Neural progenitor cell (in vitro differentiated cells): ENCODE results near the gene USP44. TPM values are rescaled to one million over a fixed set of nuclear protein-coding genes. Genes with fewer than 3 reads are reported as not detected.

Experiments used
- DNase-seq: peaks from one replicate; pipeline ENCODE4 v3.0.0-alpha.2; 2016; ENCODE audit warnings: low spot score
- H2AFZ ChIP-seq: fragments of 200-600 bp; sonication (generic); replicated peaks from 2 replicates; pipeline ENCODE4 v1.6.1; 2016; ENCODE audit warnings: antibody characterized with exemption
- H3F3A ChIP-seq: fragments of 200-600 bp; sonication (generic); 2 replicates; pipeline ENCODE4 v1.6.1; 2016; ENCODE audit warnings: antibody characterized with exemption, low read depth
- H3K27ac ChIP-seq: fragments of 200-600 bp; sonication (generic); 2 replicates; pipeline ENCODE4 v1.5.1; 2016; ENCODE audit warnings: mild to moderate bottlenecking
- H3K27me3 ChIP-seq: fragments of 200-600 bp; sonication (generic); 2 replicates; pipeline ENCODE4 v1.6.1; 2016; ENCODE audit warnings: mild to moderate bottlenecking, moderate library complexity
- H3K36me3 ChIP-seq: fragments of 200-600 bp; sonication (generic); 2 replicates; pipeline ENCODE4 v1.5.1; 2016
- H3K4me1 ChIP-seq: fragments of 200-600 bp; sonication (generic); 2 replicates; pipeline ENCODE4 v1.6.1; 2016; ENCODE audit warnings: mixed run types
- H3K4me2 ChIP-seq: fragments of 200-600 bp; sonication (generic); 2 replicates; pipeline ENCODE4 v1.6.1; 2016
- H3K4me3 ChIP-seq: fragments of 200-600 bp; sonication (generic); 2 replicates; pipeline ENCODE4 v1.5.1; 2016
- H3K79me2 ChIP-seq: fragments of 200-600 bp; sonication (generic); 2 replicates; pipeline ENCODE4 v1.6.1; 2016; ENCODE audit warnings: low read depth
- H3K9ac ChIP-seq: fragments of 200-600 bp; sonication (generic); 2 replicates; pipeline ENCODE4 v1.6.1; 2016
- H3K9me3 ChIP-seq: fragments of 200-600 bp; sonication (generic); 2 replicates; pipeline ENCODE4 v1.5.1; 2016; ENCODE audit warnings: low read depth
- H4K20me1 ChIP-seq: fragments of 200-600 bp; sonication (generic); 2 replicates; pipeline ENCODE4 v1.6.1; 2016; ENCODE audit warnings: low read depth
- H3K27ac Mint-ChIP-seq: 3 replicates; pipeline ENCODE4 v1.8.0; 2021; ENCODE audit warnings: mixed read lengths
- H3K27me3 Mint-ChIP-seq: 2 replicates; pipeline ENCODE4 v1.8.0; 2022; ENCODE audit warnings: low read depth, mild to moderate bottlenecking, inconsistent platforms, moderate library complexity, mixed read lengths; ENCODE audit not compliant: insufficient read depth
- H3K36me3 Mint-ChIP-seq: 3 replicates; pipeline ENCODE4 v1.8.0; 2021; ENCODE audit warnings: mixed read lengths
- H3K4me1 Mint-ChIP-seq: 3 replicates; pipeline ENCODE4 v1.8.0; 2021; ENCODE audit warnings: mixed read lengths
- H3K4me3 Mint-ChIP-seq: 3 replicates; pipeline ENCODE4 v1.8.0; 2021; ENCODE audit warnings: mild to moderate bottlenecking, moderate library complexity, mixed read lengths
- H3K9me3 Mint-ChIP-seq: 3 replicates; pipeline ENCODE4 v1.8.0; 2020; ENCODE audit warnings: mixed read lengths
- EZH2 ChIP-seq: fragments of 200-600 bp; sonication (generic); IDR thresholded peaks from 2 replicates; pipeline ENCODE4 v1.6.1; 2017; ENCODE audit warnings: antibody characterized with exemption, mild to moderate bottlenecking, moderate library complexity
- EZH2phosphoT487 ChIP-seq: fragments of 200-600 bp; sonication (generic); IDR thresholded peaks from 2 replicates; pipeline ENCODE4 v1.6.1; 2017; ENCODE audit warnings: antibody characterized with exemption
- total RNA-seq: library from RNA; depleted of rRNA; stranded (reverse); fragments of >200 nt; gene quantifications from 2 replicates; pipeline ENCODE4 v1.2.3, GENCODE V29; 2015; ENCODE audit warnings: low replicate concordance
- TF ChIP-seq, protein P1 (sequence below): fragments of 200-600 bp; sonication (generic); IDR thresholded peaks from 2 replicates; pipeline ENCODE4 v1.5.1; 2017; ENCODE audit warnings: antibody characterized with exemption, mild to moderate bottlenecking

Gene USP44
- total RNA-seq, 1 donor from 2014 or later = 79.4 TPM

DNA sequence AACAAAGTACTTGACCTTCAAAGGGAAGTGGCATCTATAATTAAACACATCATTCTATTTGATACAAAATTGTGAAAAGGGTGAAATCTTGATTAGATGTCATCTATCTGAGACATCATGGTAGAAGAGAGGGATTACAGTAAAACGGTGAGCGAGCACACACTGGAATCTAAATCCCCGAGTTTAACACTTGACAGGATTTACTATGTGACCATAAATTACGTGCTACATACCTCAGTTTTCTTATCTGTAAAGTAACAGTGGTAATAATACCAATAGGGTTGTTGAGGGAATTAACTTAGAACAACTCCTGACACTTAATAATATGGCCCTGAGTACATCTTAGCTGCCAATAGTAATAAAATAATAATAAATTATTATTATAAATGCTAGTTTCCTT lies 13.3 kb downstream of the USP44 start:
- H3K27me3 Mint-ChIP-seq = no peaks in the 10 kb centered on the region

DNA sequence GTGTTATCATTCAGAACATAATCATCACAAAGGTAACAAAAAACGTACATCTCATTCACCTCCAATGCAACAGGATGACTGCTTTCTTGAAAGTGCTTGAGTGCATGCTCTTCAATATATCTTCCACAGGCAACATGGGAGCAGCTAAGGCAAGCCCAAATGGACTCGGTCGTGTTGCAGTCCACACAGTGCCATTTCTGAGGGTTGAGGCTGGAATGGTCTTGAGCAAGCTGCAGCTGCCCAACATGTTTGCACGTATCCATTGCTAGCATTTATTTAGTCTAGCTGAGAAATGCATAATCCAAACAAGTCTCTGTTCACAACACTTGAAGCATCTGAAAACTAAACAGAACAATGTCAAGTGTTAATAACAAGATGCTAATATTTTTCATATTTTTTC lies 17.3 kb downstream of the USP44 start:
- Histone ChIP-seq H3K36me3 (peaks cover 18% of the 10 kb centered on the region), H2AFZ (no peak overlapping the region), H3F3A (peaks cover 9% of the 10 kb centered on the region), H3K9me3 (no peaks in the 10 kb centered on the region), H3K27me3 (no peaks in the 10 kb centered on the region), H3K79me2 (peaks cover 97% of the 10 kb centered on the region), H3K9ac (no peak overlapping the region), H3K4me2 (no peak overlapping the region), H3K4me3 (no peak overlapping the region), H3K4me1 (peaks cover 10% of the 10 kb centered on the region), H4K20me1 (peaks cover 29% of the 10 kb centered on the region), H3K27ac (no peak overlapping the region)
- Mint-ChIP-seq H3K4me3 (no peak overlapping the region), H3K36me3 (peaks cover 8% of the 10 kb centered on the region), H3K4me1 (peaks cover 14% of the 10 kb centered on the region), H3K9me3 (no peaks in the 10 kb centered on the region), H3K27me3 (no peaks in the 10 kb centered on the region), H3K27ac (no peak overlapping the region)
- TF ChIP-seq, protein P1, sequence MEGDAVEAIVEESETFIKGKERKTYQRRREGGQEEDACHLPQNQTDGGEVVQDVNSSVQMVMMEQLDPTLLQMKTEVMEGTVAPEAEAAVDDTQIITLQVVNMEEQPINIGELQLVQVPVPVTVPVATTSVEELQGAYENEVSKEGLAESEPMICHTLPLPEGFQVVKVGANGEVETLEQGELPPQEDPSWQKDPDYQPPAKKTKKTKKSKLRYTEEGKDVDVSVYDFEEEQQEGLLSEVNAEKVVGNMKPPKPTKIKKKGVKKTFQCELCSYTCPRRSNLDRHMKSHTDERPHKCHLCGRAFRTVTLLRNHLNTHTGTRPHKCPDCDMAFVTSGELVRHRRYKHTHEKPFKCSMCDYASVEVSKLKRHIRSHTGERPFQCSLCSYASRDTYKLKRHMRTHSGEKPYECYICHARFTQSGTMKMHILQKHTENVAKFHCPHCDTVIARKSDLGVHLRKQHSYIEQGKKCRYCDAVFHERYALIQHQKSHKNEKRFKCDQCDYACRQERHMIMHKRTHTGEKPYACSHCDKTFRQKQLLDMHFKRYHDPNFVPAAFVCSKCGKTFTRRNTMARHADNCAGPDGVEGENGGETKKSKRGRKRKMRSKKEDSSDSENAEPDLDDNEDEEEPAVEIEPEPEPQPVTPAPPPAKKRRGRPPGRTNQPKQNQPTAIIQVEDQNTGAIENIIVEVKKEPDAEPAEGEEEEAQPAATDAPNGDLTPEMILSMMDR = no peak
- TF ChIP-seq EZH2phosphoT487 (no peak), EZH2 (no peak)
- no peak for DNase-seq

More for the DNA sequence above, 13.3 kb downstream of the USP44 start:
- Histone ChIP-seq H3K4me2 (no peak overlapping the region), H3K9ac (no peak overlapping the region), H3F3A (peaks cover 20% of the 10 kb centered on the region), H2AFZ (no peak overlapping the region), H3K9me3 (no peaks in the 10 kb centered on the region), H3K27me3 (no peaks in the 10 kb centered on the region), H3K4me1 (peaks cover 11% of the 10 kb centered on the region), H3K36me3 (no peaks in the 10 kb centered on the region), H3K4me3 (no peak overlapping the region), H3K79me2 (peaks cover 97% of the 10 kb centered on the region), H3K27ac (no peak overlapping the region), H4K20me1 (peaks cover 25% of the 10 kb centered on the region)
- H3K4me1 Mint-ChIP-seq = peaks cover 15% of the 10 kb centered on the region
- H3K4me3 Mint-ChIP-seq = no peak overlapping the region
- H3K36me3 Mint-ChIP-seq = peaks cover 3% of the 10 kb centered on the region
- TF ChIP-seq, protein P1 = no peak
- TF ChIP-seq EZH2phosphoT487 (no peak), EZH2 (no peak)
- no peaks in the 10 kb centered on the region for H3K9me3 Mint-ChIP-seq
- H3K27ac Mint-ChIP-seq = no peak overlapping the region
- DNase-seq = no peak

DNA sequence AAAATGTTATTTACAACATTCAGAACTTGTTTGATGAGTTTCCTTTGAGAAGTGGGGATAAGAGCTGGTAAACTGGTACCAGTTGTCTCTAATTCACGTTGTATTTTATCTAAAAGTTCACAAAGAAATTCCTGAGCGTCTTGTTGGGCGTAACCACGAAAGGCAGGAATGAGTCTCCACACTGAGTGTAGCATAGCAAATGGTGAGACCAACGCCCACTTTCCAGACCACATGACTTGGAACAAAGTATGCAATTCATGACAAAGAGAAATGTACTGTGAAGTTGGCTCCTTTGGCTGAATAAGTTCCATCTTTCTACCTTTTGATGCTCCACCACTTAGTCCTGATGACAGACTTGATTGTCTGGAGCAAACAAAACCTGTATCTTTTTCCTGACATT lies 18.4 kb downstream of the USP44 start:
- H3K9ac ChIP-seq = no peak overlapping the region
- H3K79me2 ChIP-seq = peaks cover 97% of the 10 kb centered on the region
- Mint-ChIP-seq H3K9me3 (no peaks in the 10 kb centered on the region), H3K4me1 (peaks cover 6% of the 10 kb centered on the region), H3K4me3 (no peak overlapping the region), H3K27me3 (no peaks in the 10 kb centered on the region), H3K27ac (no peak overlapping the region), H3K36me3 (peaks cover 10% of the 10 kb centered on the region)
- H3K36me3 ChIP-seq = peaks cover 18% of the 10 kb centered on the region
- peaks cover 27% of the 10 kb centered on the region for H4K20me1 ChIP-seq
- no peak overlapping the region for H2AFZ ChIP-seq
- no peaks in the 10 kb centered on the region for H3K4me1 ChIP-seq
- no peak for DNase-seq
- H3K27ac ChIP-seq = no peak overlapping the region
- H3F3A ChIP-seq = peaks cover 3% of the 10 kb centered on the region
- no peaks in the 10 kb centered on the region for H3K9me3 ChIP-seq
- no peaks in the 10 kb centered on the region for H3K27me3 ChIP-seq
- TF ChIP-seq EZH2phosphoT487 (no peak), EZH2 (no peak)
- TF ChIP-seq, protein P1 = no peak
- H3K4me2 ChIP-seq = no peak overlapping the region
- H3K4me3 ChIP-seq = no peak overlapping the region
